ENCODE data around the gene ENAH.
"Not testable (repeated sequence)": the region's sequence is repeated elsewhere in the genome, so short reads cannot be mapped to it uniquely, and the experiment has no call there.

ENAH gene

DNA sequence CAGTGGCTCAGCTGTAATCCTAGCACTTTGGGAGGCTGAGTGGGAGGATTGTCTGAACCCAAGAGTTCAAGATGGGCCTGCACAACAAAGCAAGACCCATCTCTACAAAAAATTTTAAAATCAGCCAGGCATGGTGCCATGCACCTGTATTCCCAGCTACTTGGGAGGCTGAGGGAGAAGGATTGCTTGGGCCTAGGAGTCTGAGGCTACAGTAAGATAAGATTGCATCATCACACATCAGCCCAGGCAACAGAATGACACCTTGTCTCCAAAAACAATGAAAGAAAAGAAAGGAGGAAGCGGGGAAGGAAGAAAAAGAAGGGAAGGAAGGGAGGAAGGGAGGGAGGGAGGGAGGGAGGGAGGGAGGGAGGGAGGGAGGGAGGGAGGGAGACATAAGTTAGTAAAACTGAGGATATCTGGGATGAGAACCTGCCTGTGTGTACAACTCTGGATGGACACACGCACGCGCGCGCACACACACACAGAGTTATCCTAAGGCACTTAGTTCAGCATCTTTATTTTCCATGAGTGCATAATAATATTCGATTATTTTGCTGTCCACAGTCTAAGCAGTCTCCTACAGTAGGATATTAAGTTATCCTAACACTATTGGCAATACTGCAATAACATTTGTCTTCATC, 132.2 kb downstream of the ENAH start:
- no peak overlapping the region for H3K4me3 ChIP-seq (ENCODE audit: low read depth, low read length)
- DNase-seq (ENCODE audit: low read depth), result no peak
- TF ChIP-seq, protein P1, sequence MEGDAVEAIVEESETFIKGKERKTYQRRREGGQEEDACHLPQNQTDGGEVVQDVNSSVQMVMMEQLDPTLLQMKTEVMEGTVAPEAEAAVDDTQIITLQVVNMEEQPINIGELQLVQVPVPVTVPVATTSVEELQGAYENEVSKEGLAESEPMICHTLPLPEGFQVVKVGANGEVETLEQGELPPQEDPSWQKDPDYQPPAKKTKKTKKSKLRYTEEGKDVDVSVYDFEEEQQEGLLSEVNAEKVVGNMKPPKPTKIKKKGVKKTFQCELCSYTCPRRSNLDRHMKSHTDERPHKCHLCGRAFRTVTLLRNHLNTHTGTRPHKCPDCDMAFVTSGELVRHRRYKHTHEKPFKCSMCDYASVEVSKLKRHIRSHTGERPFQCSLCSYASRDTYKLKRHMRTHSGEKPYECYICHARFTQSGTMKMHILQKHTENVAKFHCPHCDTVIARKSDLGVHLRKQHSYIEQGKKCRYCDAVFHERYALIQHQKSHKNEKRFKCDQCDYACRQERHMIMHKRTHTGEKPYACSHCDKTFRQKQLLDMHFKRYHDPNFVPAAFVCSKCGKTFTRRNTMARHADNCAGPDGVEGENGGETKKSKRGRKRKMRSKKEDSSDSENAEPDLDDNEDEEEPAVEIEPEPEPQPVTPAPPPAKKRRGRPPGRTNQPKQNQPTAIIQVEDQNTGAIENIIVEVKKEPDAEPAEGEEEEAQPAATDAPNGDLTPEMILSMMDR (IDR thresholded peaks at IDR 0.05; ENCODE audit: low read depth, low read length, missing control alignments), result no peak

DNA sequence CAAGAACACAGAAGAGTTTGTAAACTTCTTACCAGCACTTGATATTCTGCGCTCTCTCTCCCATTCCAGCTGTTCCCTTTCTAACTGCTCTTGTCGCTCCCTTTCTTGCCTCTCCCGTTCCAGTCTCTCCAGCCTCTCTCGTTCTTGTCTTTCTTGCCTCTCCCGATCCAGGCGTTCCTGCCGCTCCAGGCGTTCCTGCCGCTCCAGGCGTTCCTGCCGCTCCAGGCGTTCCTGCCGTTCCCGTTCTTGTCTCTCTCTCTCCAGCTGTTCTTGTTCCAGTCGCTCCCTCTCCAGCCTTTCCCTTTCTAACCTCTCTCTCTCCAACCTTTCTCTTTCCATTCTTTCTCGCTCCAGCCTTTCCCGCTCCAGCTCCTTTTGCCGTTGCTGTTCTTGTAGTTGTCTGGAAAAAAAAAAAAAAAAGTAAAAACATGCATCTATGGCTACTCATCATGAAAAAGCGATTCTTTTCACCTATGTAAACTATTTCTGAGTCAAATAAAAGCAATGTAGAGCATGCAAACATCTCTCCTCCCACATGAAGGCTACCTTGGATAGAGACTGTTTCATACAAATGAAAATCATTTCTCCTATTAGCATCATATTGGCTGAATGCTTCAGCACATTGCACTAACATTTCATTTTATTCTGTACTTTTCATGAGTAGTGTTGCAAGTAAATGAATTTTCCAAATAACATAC, 133.6 kb downstream of the ENAH start:
- no peak for DNase-seq (ENCODE audit: low read depth)
- no peak overlapping the region for H3K4me3 ChIP-seq (ENCODE audit: low read depth, low read length)

DNA sequence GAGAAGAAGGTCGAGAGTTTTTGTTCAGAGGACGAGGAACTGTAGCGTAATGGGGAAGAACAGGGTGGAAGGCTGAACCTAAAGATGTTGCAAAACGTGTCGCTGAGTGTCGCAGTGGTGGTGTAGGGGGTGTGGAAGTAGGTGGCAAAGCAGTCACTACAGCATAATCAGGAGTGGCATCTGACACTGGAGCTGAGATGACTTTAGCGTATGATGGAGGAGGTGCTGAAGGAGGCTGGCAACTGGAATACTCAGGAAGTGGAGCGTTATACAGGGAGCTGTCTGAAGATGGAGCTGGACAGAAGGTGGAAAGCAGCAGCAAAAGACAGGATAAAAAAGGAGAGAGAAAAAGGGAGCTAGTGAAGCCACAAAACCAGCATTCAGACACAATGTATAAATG, 135.2 kb downstream of the ENAH start:
- TF ChIP-seq, protein P1 (IDR thresholded peaks at IDR 0.05; ENCODE audit: low read depth, low read length, missing control alignments), result no peak
- DNase-seq (ENCODE audit: low read depth), result no peak
- no peak overlapping the region for H3K4me3 ChIP-seq (ENCODE audit: low read depth, low read length)

More for the DNA sequence above, 133.6 kb downstream of the ENAH start:
- TF ChIP-seq, protein P1 (IDR thresholded peaks at IDR 0.05; ENCODE audit: low read depth, low read length, missing control alignments), result no peak

DNA sequence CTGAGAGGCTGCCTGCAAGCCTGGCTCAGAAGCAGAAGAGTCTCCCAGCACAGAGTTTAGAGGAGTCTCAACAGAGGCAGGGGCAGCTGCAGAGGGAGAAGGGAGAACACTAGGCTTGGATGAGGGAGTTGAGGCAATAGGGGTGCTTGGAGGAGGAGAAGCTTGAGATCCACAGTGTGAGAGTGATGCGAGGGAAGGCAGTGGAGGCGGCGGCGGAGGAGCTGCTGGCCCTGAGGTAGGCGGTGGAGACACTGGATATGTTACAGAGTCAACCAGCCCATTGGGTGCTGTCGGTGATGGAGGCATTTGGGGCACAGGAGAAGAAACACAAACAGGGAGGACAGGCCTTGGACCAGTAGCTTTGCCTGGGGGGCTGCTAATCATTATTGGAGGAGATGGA, 135.7 kb downstream of the ENAH start:
- H3K4me3 ChIP-seq (ENCODE audit: low read depth, low read length), result no peak overlapping the region
- TF ChIP-seq, protein P1 (IDR thresholded peaks at IDR 0.05; ENCODE audit: low read depth, low read length, missing control alignments), result no peak
- DNase-seq (ENCODE audit: low read depth), result no peak

DNA sequence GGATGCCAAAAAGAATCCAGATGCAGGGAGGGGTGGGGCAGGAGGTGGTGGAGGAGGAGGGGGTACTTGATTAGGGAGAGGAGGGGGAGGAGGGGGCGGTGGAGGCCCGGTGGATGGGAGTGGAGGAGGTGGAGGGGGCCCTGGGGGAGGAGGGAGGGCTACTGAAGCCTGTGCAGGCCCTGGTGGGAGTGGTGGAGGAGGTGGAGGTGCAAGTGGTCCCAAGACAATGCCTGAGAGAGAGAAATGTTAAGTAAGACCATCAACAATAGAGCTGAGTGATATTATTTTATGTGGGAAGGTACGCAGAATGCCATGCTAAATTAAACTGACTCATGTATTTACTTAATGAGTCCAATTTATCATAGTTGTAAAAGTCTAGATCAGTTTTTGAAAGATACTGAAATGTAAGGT, 138.2 kb downstream of the ENAH start:
- TF ChIP-seq, protein P1 (IDR thresholded peaks at IDR 0.05; ENCODE audit: low read depth, low read length, missing control alignments), result no peak
- no peak for DNase-seq (ENCODE audit: low read depth)
- H3K4me3 ChIP-seq (ENCODE audit: low read depth, low read length), result no peak overlapping the region

DNA sequence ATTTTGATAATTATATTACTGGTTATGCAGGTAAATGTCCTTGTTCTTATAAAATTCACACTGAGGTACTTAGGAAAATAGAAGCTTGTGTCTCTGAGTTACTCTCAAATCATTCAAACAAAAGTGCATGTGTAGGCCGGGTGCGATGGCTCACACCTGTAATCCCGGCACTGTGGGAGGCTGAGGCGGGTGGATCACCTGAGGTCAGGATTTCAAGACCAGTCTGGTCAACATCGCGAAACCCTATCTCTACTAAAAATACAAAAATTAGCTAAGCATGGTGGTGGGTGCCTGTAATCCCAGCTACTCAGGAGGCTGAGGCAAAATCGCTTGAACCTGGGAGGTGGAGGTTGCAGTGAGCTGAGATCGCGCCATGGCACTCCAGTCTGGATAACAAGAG, 139.3 kb downstream of the ENAH start:
- not testable (repeated sequence) for H3K4me3 ChIP-seq (ENCODE audit: low read depth, low read length); DNase-seq (ENCODE audit: low read depth)

DNA sequence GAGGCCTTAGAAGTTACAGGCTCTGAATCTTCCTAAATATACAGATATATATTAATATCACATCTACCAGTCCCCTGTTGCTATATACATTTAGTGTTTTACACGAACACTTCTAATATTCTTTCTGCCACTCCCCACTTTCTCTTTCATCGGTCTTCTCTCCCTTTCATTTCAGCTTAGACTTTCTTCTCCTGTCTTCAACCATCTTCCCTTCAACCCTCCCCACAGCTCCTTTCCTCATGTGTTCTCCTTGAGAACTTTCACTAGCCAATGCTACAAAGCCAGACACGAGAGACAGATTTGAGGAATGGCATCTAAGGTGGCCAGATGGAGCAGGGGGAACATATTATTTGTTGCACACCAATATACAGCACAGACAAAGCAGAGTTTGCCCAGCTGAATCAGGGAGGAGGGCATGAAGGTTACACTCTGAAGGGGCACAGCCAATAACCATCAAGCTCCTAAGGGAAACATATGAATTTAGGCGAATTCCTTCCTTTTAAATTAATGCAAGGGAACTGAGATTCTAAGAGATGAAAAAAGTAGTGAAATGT, 141.0 kb downstream of the ENAH start:
- no peak for DNase-seq (ENCODE audit: low read depth)
- no peak overlapping the region for H3K4me3 ChIP-seq (ENCODE audit: low read depth, low read length)
- TF ChIP-seq, protein P1 (IDR thresholded peaks at IDR 0.05; ENCODE audit: low read depth, low read length, missing control alignments), result no peak

DNA sequence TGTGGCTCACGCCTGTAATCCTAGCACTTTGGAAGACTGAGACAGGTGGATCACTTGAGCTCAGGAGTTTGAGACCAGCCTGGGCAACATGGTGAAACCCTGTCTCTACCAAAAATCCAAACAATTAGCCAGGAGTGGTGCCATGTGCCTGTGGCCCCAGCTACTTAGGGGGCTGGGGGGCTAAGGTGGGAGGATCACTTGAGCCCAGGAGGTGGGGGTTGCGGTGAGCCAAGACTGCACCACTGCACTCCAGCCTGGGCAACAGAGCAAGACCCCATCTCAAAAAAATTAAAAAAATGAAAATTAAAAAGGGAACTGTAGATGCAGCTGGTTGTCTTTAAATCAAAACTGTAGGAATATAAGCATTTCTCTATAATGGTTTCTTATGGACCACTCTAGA, 142.2 kb downstream of the ENAH start:
- not testable (repeated sequence) for DNase-seq (ENCODE audit: low read depth); H3K4me3 ChIP-seq (ENCODE audit: low read depth, low read length)

All from GM12864 (cell line).